DMS114 treated with DMSO at 0.1 percent for 48 hours (cell line): Measurements from ENCODE around the gene STXBP6.

ENCODE experiments used
- DNase-seq: peaks from one replicate; lab custom pipeline; 2025; ENCODE audit not compliant: unreplicated experiment; lab: John Stamatoyannopoulos, UW

The STXBP6 gene

GRCh38 chr14:25049568-25050268, at the start of gene STXBP6:
TSS of gene STXBP6 (minus strand) at chr14:25050147. CDS start at chr14:24974818, 75,329 bp downstream.
- no peak for DNase-seq

DNA sequence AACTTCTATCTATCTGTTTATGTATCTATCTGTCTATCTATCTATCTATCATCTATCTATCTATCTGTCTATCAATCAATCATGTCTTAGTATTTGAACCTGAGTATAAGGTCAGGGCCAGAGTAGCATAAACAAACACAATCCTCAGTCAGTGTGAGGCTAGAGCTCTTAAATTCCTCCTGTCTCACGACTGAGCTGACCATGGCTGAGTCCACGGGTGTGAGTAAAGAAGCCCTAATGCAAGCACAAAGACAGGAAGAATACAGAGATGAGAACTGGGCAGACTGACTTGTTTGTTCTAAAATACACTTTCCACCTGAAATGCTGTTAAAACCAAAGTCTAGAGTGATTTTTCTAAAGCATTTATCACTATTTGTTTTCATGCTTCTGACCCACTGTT, 47.2 kb upstream of the STXBP6 start:
- DNase-seq, result no peak

DNA sequence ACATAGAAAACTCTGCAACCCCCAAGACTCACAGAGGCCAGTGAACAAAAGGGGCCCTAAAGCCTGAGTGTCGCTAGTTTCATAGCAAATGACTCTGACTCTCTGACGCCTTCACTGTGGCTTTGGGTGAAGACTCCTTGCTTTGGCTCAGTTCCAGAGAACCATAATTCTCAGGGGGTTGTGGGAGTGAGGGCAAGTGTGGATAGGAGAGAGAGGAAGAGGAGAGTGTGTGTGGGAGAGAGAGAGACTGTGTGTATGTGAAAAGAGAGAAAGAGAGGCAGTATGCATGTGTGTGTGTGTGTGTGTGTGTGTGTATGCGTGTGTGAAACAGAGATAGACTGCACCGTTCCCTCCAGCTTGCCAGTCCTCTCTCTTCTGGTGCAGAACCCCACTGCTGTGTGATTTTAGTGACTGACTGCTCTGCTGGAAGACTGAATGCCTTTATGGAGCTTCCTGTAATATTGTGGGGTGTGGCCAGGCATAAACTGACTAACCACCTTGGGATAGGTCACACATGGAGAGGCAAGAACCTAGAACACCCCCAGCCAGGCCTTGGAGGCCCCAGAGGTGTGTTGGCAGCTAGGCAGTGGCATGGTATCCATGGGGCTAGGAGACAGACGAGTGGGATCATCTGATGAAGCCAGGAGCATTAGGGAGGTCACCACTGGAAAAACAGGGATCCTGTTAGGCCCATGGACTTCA, 45.9 kb upstream of the STXBP6 start:
- no peak for DNase-seq

- DNase-seq, result no peak
Measured at GRCh38 chr14:25094171-25094907, 44.4 kb upstream of the STXBP6 start.

- no peak for DNase-seq
Measured at GRCh38 chr14:25092258-25092740, 42.4 kb upstream of the STXBP6 start.

- no peak for DNase-seq
Measured at GRCh38 chr14:25090716-25091454, 40.9 kb upstream of the STXBP6 start.

- no peak for DNase-seq
Measured at GRCh38 chr14:25090256-25090655, 40.3 kb upstream of the STXBP6 start.

- no peak for DNase-seq
Measured at GRCh38 chr14:25089496-25089895, 39.5 kb upstream of the STXBP6 start.

- no peak for DNase-seq
Measured at GRCh38 chr14:25086821-25087396, 37.0 kb upstream of the STXBP6 start.

DNA sequence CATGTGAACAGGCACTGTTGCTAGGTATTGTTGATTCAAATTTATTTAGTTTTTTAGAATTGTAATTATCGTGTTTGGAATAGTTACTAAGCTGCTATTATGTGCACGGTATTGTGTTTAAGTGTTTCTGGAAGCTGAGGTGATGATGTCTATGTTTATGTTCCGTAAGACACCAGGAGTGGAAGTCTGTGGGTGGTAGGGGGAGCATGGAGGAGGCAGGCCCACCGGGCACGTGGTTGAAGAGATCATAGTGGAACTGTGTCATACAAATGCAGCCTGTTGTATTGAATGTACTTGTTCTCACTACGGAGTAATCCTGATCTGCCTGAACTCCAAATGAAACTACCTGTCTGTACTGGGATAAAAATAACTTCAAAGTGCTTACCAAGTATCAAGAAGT, 36.1 kb upstream of the STXBP6 start:
- no peak for DNase-seq

DNA sequence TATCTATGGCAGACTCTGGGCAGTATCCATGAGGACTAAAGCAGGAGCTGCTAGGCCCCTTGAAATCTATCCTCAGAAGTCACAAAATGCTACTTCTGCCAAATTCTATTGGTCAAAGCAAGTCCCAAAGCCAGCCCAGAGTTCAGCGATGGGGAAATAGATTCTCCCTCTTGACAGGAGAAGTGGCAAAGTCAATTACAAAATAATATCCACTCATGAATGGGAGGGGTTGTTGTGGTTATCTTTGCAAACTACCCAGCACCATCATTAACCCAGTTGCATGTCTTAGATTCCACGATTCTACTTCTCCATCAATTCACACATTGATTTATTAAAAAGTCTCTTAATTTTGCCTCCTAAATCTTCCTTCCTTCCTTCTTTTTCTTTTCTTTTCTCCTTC, 30.7 kb upstream of the STXBP6 start:
- no peak for DNase-seq

DNA sequence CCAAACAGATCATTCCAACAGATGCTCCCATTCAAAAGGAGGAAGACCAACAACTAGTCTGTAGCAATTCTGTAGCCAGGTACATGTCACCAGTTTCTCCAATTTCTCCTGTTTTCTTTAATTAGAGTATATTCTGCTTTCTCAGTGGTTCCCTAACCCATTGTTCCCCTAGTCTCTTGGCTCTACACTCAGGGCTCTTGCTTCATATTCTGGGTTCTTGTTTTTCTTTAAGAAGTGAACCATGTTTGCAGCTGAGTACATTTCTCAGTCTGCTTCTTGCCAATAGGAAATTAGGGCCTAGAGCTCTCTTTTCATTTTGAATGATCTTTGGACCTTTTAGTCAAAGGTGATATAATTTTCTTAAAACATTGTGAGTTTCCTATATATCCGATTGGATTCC, 29.4 kb upstream of the STXBP6 start:
- no peak for DNase-seq

DNA sequence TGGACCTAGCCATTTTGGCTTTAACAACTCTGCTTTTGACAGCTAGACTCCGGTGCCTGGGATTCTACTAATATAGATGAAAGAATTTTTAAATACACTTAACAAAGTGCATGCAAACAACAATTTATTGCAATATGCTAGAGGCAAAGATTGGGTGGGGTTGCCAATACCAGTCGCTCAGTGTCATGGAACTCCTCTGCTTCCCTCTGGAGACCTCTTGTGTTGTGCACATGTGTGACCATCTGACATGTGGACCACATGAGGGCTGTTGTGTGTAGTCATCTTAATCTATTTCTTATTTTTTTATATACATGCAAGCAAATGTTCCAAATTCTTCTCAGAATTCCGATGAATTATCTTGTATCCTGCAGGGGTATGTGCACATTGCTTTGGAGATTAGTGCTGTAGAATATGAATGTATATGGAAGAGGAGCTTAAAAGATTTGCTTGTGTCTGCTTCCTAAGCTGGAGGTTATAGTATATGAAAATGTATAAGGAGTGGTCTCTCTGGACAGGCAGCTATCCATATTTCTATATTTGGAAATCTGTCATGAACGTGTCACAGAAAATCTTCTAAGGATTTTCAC, 24.2 kb upstream of the STXBP6 start:
- DNase-seq, result no peak

GRCh38 chr14:25069879-25070278, 19.9 kb upstream of the STXBP6 start:
- DNase-seq, result no peak

GRCh38 chr14:25067600-25067999, 17.7 kb upstream of the STXBP6 start:
- DNase-seq, result no peak

- DNase-seq, result no peak
Measured at GRCh38 chr14:25062022-25062321, 12.0 kb upstream of the STXBP6 start.

DNA sequence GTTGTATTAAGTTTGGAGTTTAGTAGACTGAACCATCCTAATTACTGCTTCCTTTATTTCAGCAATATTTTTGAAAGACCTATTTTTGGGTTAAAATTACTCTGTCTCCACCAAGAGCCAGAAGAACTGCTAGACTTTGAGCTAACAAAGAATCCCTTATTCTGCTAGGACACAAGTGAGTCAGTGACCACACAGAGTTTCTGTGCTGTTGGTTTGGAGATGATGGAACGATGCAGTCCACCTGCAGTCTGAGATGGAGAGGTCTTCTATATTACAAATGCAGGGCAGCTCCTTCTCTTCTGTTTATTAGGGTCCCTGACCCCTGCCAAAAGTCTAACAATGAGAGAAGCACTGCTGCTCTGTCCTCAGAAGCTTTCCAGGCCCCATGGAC, 6.7 kb upstream of the STXBP6 start:
- DNase-seq, result no peak

- no peak for DNase-seq
Measured at GRCh38 chr14:25055992-25056687, 6.2 kb upstream of the STXBP6 start.

GRCh38 chr14:25055005-25055404, 5.1 kb upstream of the STXBP6 start:
- DNase-seq, result no peak

DNA sequence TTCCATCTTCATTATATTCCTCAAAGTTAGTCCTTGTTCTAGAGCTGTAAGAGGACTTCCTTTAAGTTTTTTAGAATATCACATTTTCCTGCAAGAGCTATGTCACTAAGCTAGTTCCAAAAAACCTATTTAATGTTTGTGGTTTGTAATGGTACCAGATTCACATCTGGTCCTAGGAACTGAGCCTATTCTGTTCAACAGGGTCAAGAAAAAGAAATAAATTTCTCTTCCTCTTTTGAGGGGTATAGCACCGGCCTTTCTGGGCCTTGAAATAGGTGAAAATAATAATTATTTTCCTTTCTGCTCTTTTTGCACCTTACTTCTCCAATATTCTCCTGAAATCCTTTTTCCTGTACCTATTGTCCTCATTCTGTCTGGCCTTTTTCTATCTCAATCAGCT, 3.6 kb upstream of the STXBP6 start:
- DNase-seq, result no peak
